Activated T-helper 1 cell treated with anti-CD3 and anti-CD28 coated beads, Interleukin-12 subunit alpha, Interleukin-12 subunit beta, Interleukin-2, Interleukin-4 antibody, amounts not matched to agents 30 ng/mL and 10 ng/mL and 1 ng/mL, durations not matched to agents 14 hours and 24 hours and 36 hours (primary cell): ENCODE data around the gene OR10G7. TPM values are rescaled to one million over a fixed set of nuclear protein-coding genes. Genes with fewer than 3 reads are reported as not detected.

Source experiments
- DNase-seq: peaks from one replicate; pipeline ENCODE4 v3.0.0; 2021; ENCODE audit warnings: low spot score
- H3K27ac Mint-ChIP-seq: one replicate; pipeline ENCODE4 v1.8.0; 2021; ENCODE audit warnings: mild to moderate bottlenecking, mixed read lengths
- H3K27me3 Mint-ChIP-seq: one replicate; pipeline ENCODE4 v1.8.0; 2022; ENCODE audit warnings: mild to moderate bottlenecking, moderate library complexity, mixed read lengths; ENCODE audit not compliant: insufficient read depth
- H3K36me3 Mint-ChIP-seq: one replicate; pipeline ENCODE4 v1.8.0; 2021; ENCODE audit warnings: low read depth, mixed read lengths
- H3K4me1 Mint-ChIP-seq: one replicate; pipeline ENCODE4 v1.8.0; 2021; ENCODE audit warnings: low read depth, mixed read lengths
- H3K4me3 Mint-ChIP-seq: one replicate; pipeline ENCODE4 v1.8.0; 2021; ENCODE audit warnings: mild to moderate bottlenecking, moderate library complexity, mixed read lengths
- H3K9me3 Mint-ChIP-seq: one replicate; pipeline ENCODE4 v1.8.0; 2021; ENCODE audit warnings: mixed read lengths
- intact Hi-C: fragments of 100-400 bp; cut with micrococcal nuclease; formaldehyde crosslinking; loops from one replicate; pipeline ENCODE4 v1.15.1; 2024
- total RNA-seq: library from RNA; stranded (reverse); gene quantifications from 2 replicates; pipeline ENCODE4 v1.2.3, GENCODE V29; 2022

The OR10G7 gene
- total RNA-seq = not detected in 2 replicates

GRCh38 chr11:124041254-124041653 lies at the start of gene OR10G7:
TSS of gene OR10G7 (minus strand) at chr11:124041325. CDS start at chr11:124039001, 2,324 bp downstream.
- Mint-ChIP-seq H3K9me3 (no peaks in the 10 kb centered on the region), H3K27ac (no peak within 1 kb of the TSS), H3K27me3 (no peaks in the 10 kb centered on the region), H3K4me3 (no peak within 1 kb of the TSS), H3K4me1 (no peaks in the 10 kb centered on the region), H3K36me3 (no peaks in the 10 kb centered on the region)
- DNase-seq = no peak
- intact Hi-C loops = no loop called here

DNA sequence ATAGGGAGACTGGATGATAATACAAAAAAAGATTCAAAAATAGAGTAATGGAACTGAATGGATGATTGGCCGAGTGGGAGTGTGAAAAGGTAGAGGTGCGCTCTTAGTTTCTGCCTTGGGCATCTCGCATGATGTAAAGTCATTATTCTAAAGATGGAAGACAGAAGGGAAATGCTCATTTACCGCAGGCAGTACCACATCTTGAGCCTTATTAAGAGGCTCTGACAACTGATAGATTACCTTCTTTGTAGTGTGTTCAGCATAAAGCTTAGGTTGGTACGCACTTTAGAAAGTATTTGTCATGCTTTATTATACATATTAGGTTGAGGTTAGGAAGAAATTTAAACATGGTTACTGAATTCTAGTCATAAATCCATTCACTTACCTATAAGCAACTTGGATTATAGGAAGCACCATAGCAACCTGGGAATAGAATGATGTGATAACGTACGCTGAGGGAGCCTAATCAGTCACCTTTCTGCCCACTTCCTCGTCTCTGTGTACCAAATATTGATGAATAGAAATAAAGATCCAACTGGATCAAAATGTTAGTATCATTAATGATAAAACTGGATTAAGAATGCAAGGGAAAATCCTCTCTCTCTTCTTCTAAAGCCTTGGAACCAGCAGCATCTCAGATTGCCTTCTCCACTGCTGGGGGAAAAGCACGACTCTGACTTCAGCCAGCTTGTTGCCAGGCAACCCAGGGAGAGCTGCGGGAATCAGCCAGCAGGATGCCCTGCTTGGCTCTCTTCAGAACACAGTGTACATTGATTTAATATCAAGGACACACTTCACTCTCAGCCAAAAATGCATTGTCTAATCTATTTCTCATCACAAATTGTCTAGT lies 45.1 kb upstream of the OR10G7 start:
- no peaks in the 10 kb centered on the region for H3K36me3 Mint-ChIP-seq
- H3K9me3 Mint-ChIP-seq = no peaks in the 10 kb centered on the region
- H3K4me1 Mint-ChIP-seq = no peaks in the 10 kb centered on the region
- no peak overlapping the region for H3K4me3 Mint-ChIP-seq
- intact Hi-C loops = no loop called here
- H3K27me3 Mint-ChIP-seq = peaks cover 15% of the 10 kb centered on the region
- DNase-seq = no peak
- H3K27ac Mint-ChIP-seq = no peak overlapping the region

DNA sequence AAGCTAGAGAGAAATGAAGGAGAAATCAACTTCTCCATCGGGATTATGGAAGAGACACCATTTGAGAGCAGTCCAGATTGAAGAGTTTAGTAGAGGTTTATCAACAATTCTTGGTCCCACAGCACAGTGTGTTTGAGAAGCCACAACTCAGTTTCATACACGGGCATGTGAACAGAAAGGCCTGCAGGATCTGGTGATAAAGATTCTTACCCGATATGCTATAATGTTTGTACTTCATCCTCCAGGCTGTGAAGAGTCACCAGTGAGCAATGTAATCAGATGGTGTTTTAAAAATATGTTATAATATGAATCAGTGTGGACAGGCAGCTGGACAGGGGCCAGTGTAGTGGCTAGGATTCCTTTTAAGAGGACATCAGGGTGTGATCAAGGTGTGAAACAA lies 44.5 kb upstream of the OR10G7 start:
- Mint-ChIP-seq H3K4me1 (no peaks in the 10 kb centered on the region), H3K36me3 (no peaks in the 10 kb centered on the region)

GRCh38 chr11:124082371-124082770 lies 41.2 kb upstream of the OR10G7 start:
- no peak for DNase-seq
- intact Hi-C loops = no loop called here

More for the DNA sequence above, 44.5 kb upstream of the OR10G7 start:
- no peaks in the 10 kb centered on the region for H3K9me3 Mint-ChIP-seq
- no peak for DNase-seq
- no peak overlapping the region for H3K4me3 Mint-ChIP-seq
- H3K27me3 Mint-ChIP-seq = peaks cover 15% of the 10 kb centered on the region
- H3K27ac Mint-ChIP-seq = no peak overlapping the region
- intact Hi-C loops = no loop called here

GRCh38 chr11:124081483-124081882 lies 40.4 kb upstream of the OR10G7 start:
- no peaks in the 10 kb centered on the region for H3K4me1 Mint-ChIP-seq
- no peaks in the 10 kb centered on the region for H3K36me3 Mint-ChIP-seq
- H3K27ac Mint-ChIP-seq = no peak overlapping the region
- H3K9me3 Mint-ChIP-seq = no peaks in the 10 kb centered on the region
- peaks cover 25% of the 10 kb centered on the region for H3K27me3 Mint-ChIP-seq
- no peak overlapping the region for H3K4me3 Mint-ChIP-seq
- DNase-seq = no peak
- intact Hi-C loops = no loop called here

More at GRCh38 chr11:124082371-124082770, 41.2 kb upstream of the OR10G7 start:
- H3K27ac Mint-ChIP-seq = no peak overlapping the region
- H3K36me3 Mint-ChIP-seq = no peaks in the 10 kb centered on the region
- no peaks in the 10 kb centered on the region for H3K9me3 Mint-ChIP-seq
- no peak overlapping the region for H3K4me3 Mint-ChIP-seq
- no peaks in the 10 kb centered on the region for H3K4me1 Mint-ChIP-seq
- peaks cover 19% of the 10 kb centered on the region for H3K27me3 Mint-ChIP-seq

GRCh38 chr11:124080327-124081001 lies 39.3 kb upstream of the OR10G7 start:
- intact Hi-C loops = no loop called here
- H3K4me1 Mint-ChIP-seq = no peaks in the 10 kb centered on the region
- H3K36me3 Mint-ChIP-seq = no peaks in the 10 kb centered on the region
- DNase-seq = no peak
- H3K27ac Mint-ChIP-seq = no peak overlapping the region
- no peaks in the 10 kb centered on the region for H3K9me3 Mint-ChIP-seq
- H3K27me3 Mint-ChIP-seq = peaks cover 27% of the 10 kb centered on the region
- no peak overlapping the region for H3K4me3 Mint-ChIP-seq

DNA sequence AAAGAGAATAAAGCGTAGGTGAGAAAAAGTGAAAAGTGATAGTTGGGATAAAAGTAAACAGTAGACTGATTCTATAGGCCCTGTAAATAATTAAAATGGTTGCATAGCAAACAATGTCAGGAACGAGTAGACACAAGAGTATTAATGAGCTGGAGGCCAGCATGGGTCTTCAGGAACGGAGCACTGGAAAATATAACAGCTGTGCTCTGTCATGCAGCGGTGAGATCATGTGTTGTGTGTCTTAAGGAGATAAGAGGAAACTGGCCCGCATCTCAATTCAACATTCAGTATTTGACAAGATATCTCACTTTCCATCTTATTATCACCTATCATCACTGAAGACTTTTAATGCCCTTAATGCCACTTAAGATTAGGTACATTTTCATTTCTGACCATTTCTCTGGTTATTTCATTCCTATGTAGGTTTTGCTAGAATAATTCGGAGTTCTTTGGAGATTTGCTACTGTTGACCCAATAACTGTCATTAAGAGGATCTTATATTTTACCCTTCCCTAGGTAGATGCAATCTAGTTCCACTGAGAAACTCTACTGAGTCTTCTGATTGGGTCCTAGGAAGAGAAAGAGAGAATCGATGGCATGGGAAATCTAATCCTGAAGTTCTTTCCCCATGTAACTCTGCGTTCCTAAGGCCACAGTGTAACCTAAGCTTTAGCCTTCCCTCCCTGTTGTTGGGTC lies 38.7 kb upstream of the OR10G7 start:
- no peaks in the 10 kb centered on the region for H3K36me3 Mint-ChIP-seq
- H3K4me1 Mint-ChIP-seq = no peaks in the 10 kb centered on the region
- intact Hi-C loops = no loop called here
- H3K4me3 Mint-ChIP-seq = no peak overlapping the region
- DNase-seq = no peak
- H3K27me3 Mint-ChIP-seq = peaks cover 27% of the 10 kb centered on the region
- H3K27ac Mint-ChIP-seq = no peak overlapping the region
- H3K9me3 Mint-ChIP-seq = no peaks in the 10 kb centered on the region

- no peaks in the 10 kb centered on the region for H3K4me1 Mint-ChIP-seq
- no peaks in the 10 kb centered on the region for H3K36me3 Mint-ChIP-seq
- H3K4me3 Mint-ChIP-seq = no peak overlapping the region
- H3K9me3 Mint-ChIP-seq = no peaks in the 10 kb centered on the region
- H3K27me3 Mint-ChIP-seq = peaks cover 24% of the 10 kb centered on the region
- H3K27ac Mint-ChIP-seq = no peak overlapping the region
- no peak for DNase-seq
- intact Hi-C loops = no loop called here
Measured at GRCh38 chr11:124078591-124078990, 37.5 kb upstream of the OR10G7 start.

DNA sequence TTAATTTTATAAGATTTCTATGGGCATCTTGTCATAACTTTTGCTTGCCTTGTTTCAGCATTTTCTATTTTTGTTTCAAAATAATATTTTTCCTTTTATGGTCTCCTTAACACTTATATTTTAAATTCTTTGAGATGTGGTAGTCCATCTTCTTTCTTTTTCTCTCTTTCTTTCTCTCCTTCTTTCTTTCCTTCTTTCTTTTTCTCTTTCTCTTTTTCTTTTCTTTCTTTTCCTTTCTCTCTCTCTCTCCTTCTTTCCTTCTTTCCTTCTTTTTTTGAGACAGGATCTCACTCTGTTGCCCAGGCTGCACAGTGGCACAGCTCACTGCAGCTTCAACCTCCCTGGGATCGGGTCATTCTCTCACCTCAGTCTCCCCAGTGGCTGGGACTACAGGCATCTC lies 36.1 kb upstream of the OR10G7 start:
- Mint-ChIP-seq H3K9me3 (no peaks in the 10 kb centered on the region), H3K4me1 (no peaks in the 10 kb centered on the region), H3K4me3 (no peak overlapping the region), H3K27ac (no peak overlapping the region), H3K36me3 (no peaks in the 10 kb centered on the region), H3K27me3 (peaks cover 21% of the 10 kb centered on the region)
- intact Hi-C loops = no loop called here
- no peak for DNase-seq

DNA sequence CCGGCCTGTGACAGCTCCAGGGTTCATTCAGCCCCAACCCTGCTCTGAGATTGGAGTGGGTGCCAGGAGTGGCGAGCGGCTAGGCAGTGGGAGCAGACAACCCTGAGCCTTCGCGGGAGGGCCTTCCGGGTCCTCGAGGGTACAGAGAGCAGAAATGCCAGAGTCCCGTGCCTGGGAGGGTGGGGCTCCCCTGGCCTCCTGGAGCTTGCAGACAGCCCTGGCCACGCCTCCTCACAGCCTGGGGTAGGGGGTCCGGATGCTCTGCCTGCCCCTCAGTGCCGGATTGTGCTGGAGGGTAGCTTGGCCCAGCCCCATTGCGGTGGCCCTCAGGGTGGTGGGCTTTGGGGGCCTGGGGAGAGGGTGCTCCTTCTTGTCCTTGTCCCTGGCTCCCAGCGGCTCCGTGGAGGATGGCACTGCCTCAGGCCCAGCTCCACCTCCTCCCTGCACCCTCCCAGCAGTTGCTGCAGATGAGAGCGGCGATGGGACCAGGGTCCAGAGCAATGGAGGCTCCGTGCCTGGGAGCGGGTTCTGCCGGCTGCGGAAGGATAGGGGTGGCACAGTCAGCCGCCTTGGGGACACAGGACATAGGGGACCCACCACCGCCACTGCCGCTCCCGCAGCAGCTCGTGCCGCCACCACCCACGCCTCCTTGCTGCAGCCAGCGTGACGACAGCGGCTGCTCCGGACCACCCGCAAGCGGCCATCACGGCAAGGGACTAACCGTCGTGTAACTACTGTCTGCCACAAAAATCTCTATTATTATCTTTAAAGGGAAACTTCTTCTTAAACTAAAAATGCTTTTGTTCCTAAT lies 34.9 kb upstream of the OR10G7 start:
- Mint-ChIP-seq H3K27me3 (peaks cover 20% of the 10 kb centered on the region), H3K27ac (no peak overlapping the region), H3K9me3 (no peaks in the 10 kb centered on the region), H3K4me3 (peak overlapping the region; percentile 39), H3K36me3 (no peaks in the 10 kb centered on the region), H3K4me1 (peaks cover 3% of the 10 kb centered on the region)
- no peak for DNase-seq
- intact Hi-C loops = no loop called here

- Mint-ChIP-seq H3K27ac (no peak overlapping the region), H3K36me3 (no peaks in the 10 kb centered on the region), H3K4me3 (no peak overlapping the region), H3K9me3 (no peaks in the 10 kb centered on the region), H3K27me3 (peaks cover 20% of the 10 kb centered on the region), H3K4me1 (peaks cover 8% of the 10 kb centered on the region)
- DNase-seq = no peak
- intact Hi-C loops = no loop called here
Measured at GRCh38 chr11:124075492-124075840, 34.3 kb upstream of the OR10G7 start.

- intact Hi-C loops = no loop called here
- DNase-seq = no peak
- Mint-ChIP-seq H3K4me1 (peaks cover 14% of the 10 kb centered on the region), H3K27me3 (peaks cover 20% of the 10 kb centered on the region), H3K9me3 (no peaks in the 10 kb centered on the region), H3K36me3 (no peaks in the 10 kb centered on the region), H3K4me3 (no peak overlapping the region), H3K27ac (no peak overlapping the region)
Measured at GRCh38 chr11:124074554-124074953, 33.4 kb upstream of the OR10G7 start.
